H9 (cell line): ENCODE results near the gene PARM1. TPM values are rescaled to one million over a fixed set of nuclear protein-coding genes. Genes with fewer than 3 reads are reported as not detected.

ENCODE experiments used
- DNase-seq: peaks from one replicate; pipeline ENCODE4 v3.0.0-alpha.2; 2017
- H2AFZ ChIP-seq: one replicate; pipeline ENCODE4 v1.6.1; 2013; ENCODE audit warnings: mild to moderate bottlenecking, low read length, control low read depth, moderate library complexity
- H2AK5ac ChIP-seq: 2 replicates; pipeline ENCODE4 v1.6.1; 2013; ENCODE audit warnings: low read length, control low read depth, mixed read lengths; ENCODE audit not compliant: insufficient read length
- H2BK120ac ChIP-seq: one replicate; pipeline ENCODE4 v1.6.1; 2013; ENCODE audit warnings: low read depth, mild to moderate bottlenecking, low read length, control low read depth, inconsistent platforms; ENCODE audit not compliant: poor library complexity, severe bottlenecking
- H2BK12ac ChIP-seq: 2 replicates; pipeline ENCODE4 v1.6.1; 2013; ENCODE audit warnings: low read length, control low read depth, mixed read lengths, low read depth; ENCODE audit not compliant: insufficient read length
- H2BK15ac ChIP-seq: 2 replicates; pipeline ENCODE4 v1.6.1; 2013; ENCODE audit warnings: low read depth, low read length, control low read depth
- H2BK20ac ChIP-seq: one replicate; pipeline ENCODE4 v1.6.1; 2013; ENCODE audit warnings: low read depth, mild to moderate bottlenecking, low read length, control low read depth, inconsistent platforms; ENCODE audit not compliant: poor library complexity, severe bottlenecking
- H2BK5ac ChIP-seq: 2 replicates; pipeline ENCODE4 v1.6.1; 2013; ENCODE audit warnings: low read length, control low read depth, mixed read lengths; ENCODE audit not compliant: insufficient read length
- H3K14ac ChIP-seq: 2 replicates; pipeline ENCODE4 v1.6.1; 2013; ENCODE audit warnings: low read length, control low read depth; ENCODE audit not compliant: insufficient read depth
- H3K18ac ChIP-seq: 2 replicates; pipeline ENCODE4 v1.6.1; 2013; ENCODE audit warnings: low read depth, mild to moderate bottlenecking, mixed read lengths, low read length, control low read depth; ENCODE audit not compliant: insufficient read length
- H3K23ac ChIP-seq: 2 replicates; pipeline ENCODE4 v1.6.1; 2013; ENCODE audit warnings: low read length, control low read depth, mixed read lengths, low read depth; ENCODE audit not compliant: insufficient read length
- H3K23me2 ChIP-seq: 2 replicates; pipeline ENCODE4 v1.6.1; 2013; ENCODE audit warnings: low read depth, mild to moderate bottlenecking, mixed read lengths, low read length, control low read depth; ENCODE audit not compliant: insufficient read length, poor library complexity, severe bottlenecking
- H3K27ac ChIP-seq: 2 replicates; pipeline ENCODE4 v1.5.1; 2013; ENCODE audit warnings: low read length, control low read depth, mixed read lengths, low read depth; ENCODE audit not compliant: insufficient read length
- H3K27me3 ChIP-seq: 2 replicates; pipeline ENCODE4 v1.6.1; 2013; ENCODE audit warnings: low read length, control low read depth, inconsistent platforms; ENCODE audit not compliant: insufficient read depth
- H3K4ac ChIP-seq: 2 replicates; pipeline ENCODE4 v1.6.1; 2013; ENCODE audit warnings: low read depth, mild to moderate bottlenecking, control low read depth, inconsistent platforms, low read length, moderate library complexity
- H3K4me1 ChIP-seq: 2 replicates; pipeline ENCODE4 v1.6.1; 2013; ENCODE audit warnings: low read length, control low read depth, inconsistent platforms; ENCODE audit not compliant: insufficient read depth
- H3K4me2 ChIP-seq: 2 replicates; pipeline ENCODE4 v1.6.1; 2013; ENCODE audit warnings: low read length, control low read depth, mixed read lengths; ENCODE audit not compliant: insufficient read length, insufficient read depth
- H3K56ac ChIP-seq: 2 replicates; pipeline ENCODE4 v1.6.1; 2013; ENCODE audit warnings: low read depth, mild to moderate bottlenecking, mixed read lengths, low read length, control low read depth; ENCODE audit not compliant: insufficient read length
- H3K79me1 ChIP-seq: 2 replicates; pipeline ENCODE4 v1.6.1; 2013; ENCODE audit warnings: low read depth, mild to moderate bottlenecking, moderate library complexity, low read length, control low read depth, inconsistent platforms; ENCODE audit not compliant: insufficient read depth, poor library complexity, severe bottlenecking
- H3K79me2 ChIP-seq: 2 replicates; pipeline ENCODE4 v1.6.1; 2013; ENCODE audit warnings: low read length, control low read depth, inconsistent platforms; ENCODE audit not compliant: insufficient read depth
- H3K9ac ChIP-seq: 2 replicates; pipeline ENCODE4 v1.6.1; 2013; ENCODE audit warnings: low read length, control low read depth, mixed read lengths; ENCODE audit not compliant: insufficient read length; ENCODE audit errors: extremely low read depth
- H3K9me3 ChIP-seq: one replicate; pipeline ENCODE4 v1.6.1; 2013; ENCODE audit warnings: low read depth, low read length, inconsistent platforms; ENCODE audit not compliant: control insufficient read depth
- H3T11ph ChIP-seq: one replicate; pipeline ENCODE4 v1.6.1; 2013; ENCODE audit warnings: mild to moderate bottlenecking, low read length, control low read depth, inconsistent platforms
- H4K20me1 ChIP-seq: one replicate; pipeline ENCODE4 v1.6.1; 2013; ENCODE audit not compliant: control insufficient read depth, insufficient read length, insufficient read depth
- H4K5ac ChIP-seq: 2 replicates; pipeline ENCODE4 v1.6.1; 2013; ENCODE audit warnings: low read depth, mild to moderate bottlenecking, mixed read lengths, low read length, control low read depth; ENCODE audit not compliant: insufficient read length
- H4K8ac ChIP-seq: replicated peaks from 2 replicates; pipeline ENCODE4 v1.6.1; 2013; ENCODE audit warnings: low read length, control low read depth, mixed read lengths, low read depth; ENCODE audit not compliant: insufficient read length
- H4K91ac ChIP-seq: 2 replicates; pipeline ENCODE4 v1.6.1; 2013; ENCODE audit warnings: low read depth, mild to moderate bottlenecking, moderate library complexity, mixed read lengths, low read length, control low read depth; ENCODE audit not compliant: insufficient read length
- H3K27ac Mint-ChIP-seq, 3 experiments: 2 replicates in 2 of 3; 3 replicates in 1 of 3; pipeline ENCODE4 v1.8.0; 2020 to 2021; ENCODE audit warnings: mixed read lengths in 3 of 3, mild to moderate bottlenecking in 1 of 3, moderate library complexity in 1 of 3
- H3K27me3 Mint-ChIP-seq: 2 replicates; pipeline ENCODE4 v1.8.0; 2021; ENCODE audit warnings: low read depth, mild to moderate bottlenecking, moderate library complexity, mixed read lengths
- H3K36me3 Mint-ChIP-seq, 3 experiments: 2 replicates in 2 of 3; 3 replicates in 1 of 3; pipeline ENCODE4 v1.8.0; 2020 to 2021; ENCODE audit warnings: low read depth in 3 of 3, mixed read lengths in 3 of 3; ENCODE audit not compliant: insufficient read depth in 1 of 3
- H3K4me1 Mint-ChIP-seq, 2 experiments: 2 replicates each; pipeline ENCODE4 v1.8.0; 2020; ENCODE audit warnings: mixed read lengths in 2 of 2
- H3K4me3 Mint-ChIP-seq, 2 experiments: 2 replicates in 1 of 2; 3 replicates in 1 of 2; pipeline ENCODE4 v1.8.0; 2020 to 2021; ENCODE audit warnings: mild to moderate bottlenecking in 2 of 2, mixed read lengths in 2 of 2, moderate library complexity in 1 of 2
- H3K9me3 Mint-ChIP-seq, 2 experiments: 2 replicates in 1 of 2; 3 replicates in 1 of 2; pipeline ENCODE4 v1.8.0; 2020; ENCODE audit warnings: mild to moderate bottlenecking in 2 of 2, mixed read lengths in 2 of 2, moderate library complexity in 1 of 2
- CTCF ChIP-seq: fragments of 200-600 bp; sonication (generic); conservative IDR thresholded peaks from 3 replicates; pipeline ENCODE4 v1.8.0; 2021; ENCODE audit warnings: antibody characterized with exemption, mild to moderate bottlenecking
- WGBS: extraction: QIAGEN DNeasy Blood & Tissue Kit; methylation state at CpG from one replicate; pipeline ENCODE4 v1.1.7; 2013; ENCODE audit warnings: missing lambda C conversion rate, low lambda C conversion rate, mixed read lengths; ENCODE audit not compliant: insufficient read length; ENCODE audit errors: extremely low coverage; 5-methylcytosine and 5-hydroxymethylcytosine counted together
- total RNA-seq: library from RNA; stranded (reverse); gene quantifications from 2 replicates; pipeline ENCODE4 v1.2.1, GENCODE V29; 2021

PARM1 gene
- total RNA-seq, 1 experiment from 2014 or later = 2.0 TPM

GRCh38 chr4:75015627-75016026 is 82.7 kb downstream of the PARM1 start:
- Histone ChIP-seq H4K8ac (no peak overlapping the region), H2BK120ac (no peak overlapping the region), H4K91ac (no peak overlapping the region), H3K27me3 (no peaks in the 10 kb centered on the region), H4K5ac (no peak overlapping the region), H2BK20ac (no peak overlapping the region), H3K14ac (no peak overlapping the region), H2BK12ac (no peak overlapping the region), H3K4ac (no peak overlapping the region), H3K56ac (no peak overlapping the region), H4K20me1 (no peaks in the 10 kb centered on the region), H3K4me2 (no peak overlapping the region), H2AK5ac (no peak overlapping the region), H3K23ac (no peak overlapping the region), H3K79me2 (no peaks in the 10 kb centered on the region), H3K4me1 (no peaks in the 10 kb centered on the region), H3T11ph (no peak overlapping the region), H2BK5ac (no peak overlapping the region), H2AFZ (no peak overlapping the region), H3K79me1 (no peaks in the 10 kb centered on the region), H3K9ac (no peak overlapping the region), H3K18ac (no peak overlapping the region), H3K23me2 (no peaks in the 10 kb centered on the region), H3K27ac (no peak overlapping the region), H2BK15ac (no peak overlapping the region), H3K9me3 (no peaks in the 10 kb centered on the region)
- H3K9me3 Mint-ChIP-seq = peaks cover 0 to 5% of the 10 kb centered on the region in 2 experiments; a peak in 2 of 5 replicates
- TF ChIP-seq CTCF = no peak
- H3K27me3 Mint-ChIP-seq = peaks cover 2% of the 10 kb centered on the region; the same call in 1 of the 2 replicates
- no peak for DNase-seq
- no peak overlapping the region for H3K27ac Mint-ChIP-seq
- no CpG with 5 or more reads among the region's 2 CpGs for WGBS
- H3K4me3 Mint-ChIP-seq = no peak overlapping the region
- no peaks in the 10 kb centered on the region; a peak in 2 of 4 replicates for H3K4me1 Mint-ChIP-seq
- peaks cover 3 to 8% (median 5%) of the 10 kb centered on the region in 3 experiments; a peak in 4 of 7 replicates for H3K36me3 Mint-ChIP-seq
